ENCODE data around the gene RASL10A.

DNA sequence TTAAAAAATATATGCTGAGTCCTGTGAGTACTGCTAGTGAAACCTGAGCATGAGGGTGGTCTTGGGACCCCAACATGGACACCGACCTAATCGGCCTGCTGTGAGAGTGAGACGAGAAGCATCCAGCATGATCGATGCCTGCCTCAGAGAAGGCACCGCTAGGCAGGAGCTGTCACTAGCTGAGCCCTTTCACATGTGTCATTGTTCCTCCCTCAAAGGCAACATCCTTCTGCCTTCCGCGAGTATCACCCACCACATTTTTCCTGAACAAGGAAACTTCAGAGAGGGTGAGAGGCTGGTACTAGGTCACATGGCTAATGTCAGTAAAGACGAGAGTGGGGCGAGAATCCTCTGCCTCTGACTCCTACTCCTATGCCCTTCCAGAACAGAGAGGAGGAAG lies 37.3 kb upstream of the RASL10A start:
- TF ChIP-seq EZH2 (IDR thresholded peaks at IDR 0.05; ENCODE audit: insufficient read depth, poor library complexity, severe bottlenecking) (no peak), EZH2phosphoT487 (IDR thresholded peaks at IDR 0.05; ENCODE audit: insufficient read depth, low read depth) (no peak)

Data from GM23248 (cell line).